Renal cortex interstitium (tissue), 11 donors: ENCODE measurements around the gene FARP1. TPM values are rescaled to one million over a fixed set of nuclear protein-coding genes. Genes with fewer than 3 reads are reported as not detected.
A peak's percentile ranks its signal among the peaks of the same experiment; 100 is the strongest.
"Not testable (repeated sequence)": the region's sequence is repeated elsewhere in the genome, so short reads cannot be mapped to it uniquely, and the experiment has no call there.

Experiments used
- DNase-seq, 11 donors: peaks; one replicate each; pipeline ENCODE4 v3.0.0-alpha.2; 2013; ENCODE audit warnings: low read depth in 9 of 11, low spot score in 4 of 11; ENCODE audit errors: extremely low read depth in 1 of 11
- polyA plus RNA-seq, 3 donors: library from polyadenylated mRNA; unstranded; fragments of 120-200 nt; gene quantifications; one replicate each; pipeline ENCODE4 v1.2.1, GENCODE V29; 2013; ENCODE audit not compliant: insufficient read length in 3 of 3

The FARP1 gene
- polyA plus RNA-seq, 3 donors: 251 to 327 (median 255) TPM

- no peak for DNase-seq
These were observed 207.9 kb downstream of the FARP1 start for GRCh38 chr13:98350746-98351330.

- no peak for DNase-seq
These were observed 208.7 kb downstream of the FARP1 start for GRCh38 chr13:98351636-98352035.

GRCh38 chr13:98352226-98352625 lies 209.3 kb downstream of the FARP1 start:
- no peak for DNase-seq

GRCh38 chr13:98353750-98354149 lies 210.9 kb downstream of the FARP1 start:
- no peak for DNase-seq

GRCh38 chr13:98358937-98359336 lies 216.0 kb downstream of the FARP1 start:
- no peak for DNase-seq

GRCh38 chr13:98360545-98360944 lies 217.7 kb downstream of the FARP1 start:
- no peak for DNase-seq

- no peak for DNase-seq
These were observed 220.4 kb downstream of the FARP1 start for GRCh38 chr13:98363326-98363725.

- DNase-seq: no peak
These were observed 221.3 kb downstream of the FARP1 start for GRCh38 chr13:98364179-98364578.

- DNase-seq: no peak
These were observed 221.8 kb downstream of the FARP1 start for GRCh38 chr13:98364647-98365046.

GRCh38 chr13:98365302-98365701 lies 222.4 kb downstream of the FARP1 start:
- no peak for DNase-seq

- no peak for DNase-seq
These were observed 223.1 kb downstream of the FARP1 start for GRCh38 chr13:98366010-98366409.

- no peak for DNase-seq
These were observed 223.5 kb downstream of the FARP1 start for GRCh38 chr13:98366443-98366842.

GRCh38 chr13:98366959-98367358 lies 224.1 kb downstream of the FARP1 start:
- DNase-seq: no peak

- DNase-seq: no peak
These were observed 225.1 kb downstream of the FARP1 start for GRCh38 chr13:98368019-98368418.

- not testable (repeated sequence) for DNase-seq
These were observed 226.6 kb downstream of the FARP1 start for GRCh38 chr13:98369520-98369919.

- no peak for DNase-seq
These were observed 227.4 kb downstream of the FARP1 start for GRCh38 chr13:98370261-98370660.

- DNase-seq: peak in 3 of 11 donors; percentile 49 to 61 (median 61)
These were observed 228.1 kb downstream of the FARP1 start for GRCh38 chr13:98370806-98371515.

- no peak for DNase-seq
These were observed 228.7 kb downstream of the FARP1 start for GRCh38 chr13:98371516-98372023.

- peak in 8 of 11 donors; percentile 55 to 89 (median 70) for DNase-seq
These were observed 230.0 kb downstream of the FARP1 start for GRCh38 chr13:98372876-98373275.

GRCh38 chr13:98374750-98375149 lies 231.9 kb downstream of the FARP1 start:
- DNase-seq: no peak
